ENCODE measurements around the gene AEN.

- no peak for TF ChIP-seq CTCF (IDR thresholded peaks at IDR 0.05)
- no peak for TF ChIP-seq POLR2A (IDR thresholded peaks at IDR 0.05)
Observed at GRCh38 chr15:88613074-88613944, 7.8 kb upstream of the AEN start.
